HG03064 (cell line): Measurements from ENCODE around the gene GABPB2.

ENCODE experiments used
- ATAC-seq: cut with Tn5 transposase; IDR thresholded peaks from one replicate; pipeline ENCODE4 v1.9.1; 2021; ENCODE audit warnings: low read depth; ENCODE audit not compliant: unreplicated experiment

GABPB2 gene

GRCh38 chr1:151070474-151071276 lies at the start of gene GABPB2:
GABPB2 (plus strand) TSS chr1:151070761; CDS start chr1:151088190, 17,429 bp downstream.
- no peak for ATAC-seq

DNA sequence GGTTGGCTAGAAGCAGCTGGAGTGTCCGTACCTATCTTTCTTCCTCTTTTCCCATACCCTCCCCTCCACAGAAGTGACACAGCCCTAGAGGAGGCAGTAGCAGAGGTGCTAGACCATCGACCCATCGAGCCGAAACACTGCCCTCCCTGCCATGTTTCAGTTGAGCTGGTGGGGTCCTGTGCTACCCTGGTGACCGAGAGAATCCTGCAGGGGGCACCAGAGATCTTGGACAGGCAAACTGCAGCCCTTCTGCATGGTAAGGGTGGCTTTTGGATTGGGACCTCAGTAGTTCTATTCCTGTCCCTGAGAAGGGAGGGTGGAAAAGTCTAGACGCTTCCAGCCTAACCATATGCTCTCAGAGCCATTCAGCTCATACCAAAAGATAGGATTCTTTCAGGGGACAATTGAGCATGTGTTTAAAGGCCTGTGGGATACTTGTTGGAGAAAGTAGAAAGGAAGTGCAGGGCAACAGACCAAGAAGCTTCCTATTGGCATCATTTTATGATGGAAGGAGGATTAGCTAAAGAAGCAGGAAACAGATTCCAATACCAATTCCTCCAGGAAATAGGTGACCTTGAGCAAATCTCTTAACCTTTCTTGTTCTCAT lies 45.9 kb upstream of the GABPB2 start:
- ATAC-seq: no peak

- no peak for ATAC-seq
Measured at GRCh38 chr1:151026460-151026859, 44.1 kb upstream of the GABPB2 start.

- ATAC-seq: no peak
Measured at GRCh38 chr1:151032164-151032563, 38.4 kb upstream of the GABPB2 start.

DNA sequence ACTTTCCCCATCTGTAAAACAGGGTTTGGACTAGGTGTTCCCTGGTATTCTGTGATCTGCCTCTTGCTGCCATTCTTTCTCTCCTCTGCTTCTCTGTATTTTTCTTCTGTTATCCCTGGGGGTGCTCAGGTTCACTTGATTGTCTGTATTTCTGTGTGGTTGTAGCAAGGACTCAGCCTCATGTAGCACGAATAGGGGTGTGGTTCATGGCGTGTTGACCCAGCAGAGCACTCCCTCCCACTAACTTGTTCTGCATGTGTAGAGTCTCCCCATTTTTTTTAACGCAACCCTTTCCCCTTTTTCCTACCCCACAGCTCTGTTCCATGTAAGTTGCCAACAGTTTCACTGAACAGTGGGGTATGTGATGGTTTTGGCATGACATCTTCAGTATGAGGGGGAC lies 35.4 kb upstream of the GABPB2 start:
- no peak for ATAC-seq

DNA sequence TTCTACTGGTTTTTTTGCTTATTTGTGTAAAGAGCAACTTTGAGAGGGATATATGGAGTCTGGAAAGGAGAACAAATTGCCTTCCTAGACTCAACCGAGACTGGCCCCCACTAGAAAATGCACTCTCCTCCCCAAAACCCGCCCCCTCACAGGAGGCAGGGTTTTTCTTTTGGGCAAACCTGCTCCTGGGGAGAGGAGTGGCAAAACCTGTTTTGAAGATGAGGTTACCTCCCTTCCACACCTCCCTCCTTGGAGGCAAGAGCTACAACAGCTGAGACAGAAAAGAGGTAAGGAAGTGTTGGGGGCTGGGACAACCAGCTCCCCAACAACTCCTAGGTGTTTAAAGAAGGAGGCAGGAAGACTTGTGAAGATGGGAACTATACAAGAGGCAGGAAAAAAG lies 34.2 kb upstream of the GABPB2 start, which contains the start of gene BNIPL:
TSS of gene BNIPL (plus strand) at position 231 of the 400 bp plus-strand sequence. CDS start at position 371, 140 bp downstream.
- ATAC-seq: no peak

- no peak for ATAC-seq
Measured at GRCh38 chr1:151037032-151037431, 33.5 kb upstream of the GABPB2 start.

- no peak for ATAC-seq
Measured at GRCh38 chr1:151039521-151039920, 31.0 kb upstream of the GABPB2 start.

DNA sequence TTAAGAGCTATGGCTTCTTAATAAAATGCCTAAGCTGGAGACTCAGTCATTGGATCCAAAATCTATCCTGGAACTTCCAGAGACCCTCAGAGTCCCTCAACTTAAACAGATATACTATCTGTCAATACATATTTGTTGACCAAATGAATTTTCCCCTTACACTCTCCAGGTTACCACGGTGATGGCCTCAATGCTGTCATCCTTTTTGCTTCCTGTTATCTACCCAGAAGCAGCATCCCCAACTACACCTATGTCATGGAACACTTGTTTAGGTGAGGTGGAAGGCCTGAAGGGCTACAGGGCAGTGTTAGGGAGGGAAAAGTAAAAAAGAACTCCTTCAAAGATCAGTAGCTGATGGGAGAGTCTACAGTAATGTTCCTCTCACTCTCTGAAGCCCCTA lies 27.4 kb upstream of the GABPB2 start:
- ATAC-seq: no peak

- no peak for ATAC-seq
Measured at GRCh38 chr1:151047591-151047924, 23.0 kb upstream of the GABPB2 start, which contains the start of gene C1orf56. C1orf56 (plus strand) TSS chr1:151047751; CDS start chr1:151047848, 97 bp downstream.

DNA sequence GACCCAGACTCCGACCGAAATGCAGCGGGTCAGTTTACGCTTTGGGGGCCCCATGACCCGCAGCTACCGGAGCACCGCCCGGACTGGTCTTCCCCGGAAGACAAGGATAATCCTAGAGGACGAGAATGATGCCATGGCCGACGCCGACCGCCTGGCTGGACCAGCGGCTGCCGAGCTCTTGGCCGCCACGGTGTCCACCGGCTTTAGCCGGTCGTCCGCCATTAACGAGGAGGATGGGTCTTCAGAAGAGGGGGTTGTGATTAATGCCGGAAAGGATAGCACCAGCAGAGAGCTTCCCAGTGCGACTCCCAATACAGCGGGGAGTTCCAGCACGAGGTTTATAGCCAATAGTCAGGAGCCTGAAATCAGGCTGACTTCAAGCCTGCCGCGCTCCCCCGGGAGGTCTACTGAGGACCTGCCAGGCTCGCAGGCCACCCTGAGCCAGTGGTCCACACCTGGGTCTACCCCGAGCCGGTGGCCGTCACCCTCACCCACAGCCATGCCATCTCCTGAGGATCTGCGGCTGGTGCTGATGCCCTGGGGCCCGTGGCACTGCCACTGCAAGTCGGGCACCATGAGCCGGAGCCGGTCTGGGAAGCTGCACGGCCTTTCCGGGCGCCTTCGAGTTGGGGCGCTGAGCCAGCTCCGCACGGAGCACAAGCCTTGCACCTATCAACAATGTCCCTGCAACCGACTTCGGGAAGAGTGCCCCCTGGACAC lies 22.5 kb upstream of the GABPB2 start:
- ATAC-seq: no peak

GRCh38 chr1:151048645-151049032 lies 21.9 kb upstream of the GABPB2 start:
- ATAC-seq: no peak

DNA sequence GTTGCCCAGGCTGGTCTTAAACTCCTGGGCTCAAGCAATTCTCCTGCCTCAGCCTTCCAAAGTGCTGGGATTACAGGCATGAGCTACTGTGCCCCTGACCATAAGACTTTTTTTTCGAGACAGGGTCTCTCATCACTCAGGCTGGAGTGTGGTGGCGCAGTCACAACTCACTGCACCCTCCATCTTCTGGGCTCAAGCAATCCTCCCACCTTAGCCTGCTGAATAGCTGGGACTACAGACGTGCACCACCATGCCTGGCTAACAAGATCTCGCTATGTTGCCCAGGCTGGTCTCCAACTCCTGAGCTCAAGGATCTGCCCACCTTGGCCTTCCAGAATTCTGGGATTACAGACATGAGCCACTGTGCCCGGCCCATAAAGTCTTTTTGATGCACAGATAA lies 21.1 kb upstream of the GABPB2 start:
- no peak for ATAC-seq

- no peak for ATAC-seq
Measured at GRCh38 chr1:151050051-151050688, 20.4 kb upstream of the GABPB2 start.

GRCh38 chr1:151051356-151052009 lies 19.1 kb upstream of the GABPB2 start:
- no peak for ATAC-seq

GRCh38 chr1:151054971-151055547 lies 15.5 kb upstream of the GABPB2 start:
- ATAC-seq: no peak

- ATAC-seq: no peak
Measured at GRCh38 chr1:151055581-151055980, 15.0 kb upstream of the GABPB2 start.

DNA sequence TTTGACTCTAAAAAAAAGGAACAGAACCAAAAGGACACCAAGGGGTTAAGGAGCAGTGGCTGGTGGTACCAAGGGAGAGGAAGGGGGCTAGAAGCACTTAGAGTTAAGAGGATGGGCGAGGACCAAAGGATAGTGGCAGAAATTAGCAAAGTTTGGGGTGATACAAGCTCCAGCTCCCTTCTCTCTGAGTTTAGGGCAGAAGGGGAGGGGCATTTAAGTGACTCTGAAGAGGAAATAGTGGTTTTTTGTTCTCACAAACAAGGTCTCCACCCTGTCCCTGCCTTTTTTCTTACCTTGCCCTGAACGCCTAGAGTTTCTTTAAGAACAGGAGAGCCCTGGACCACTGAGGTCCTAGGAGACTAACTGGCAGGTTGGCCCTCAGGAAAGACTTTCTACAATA lies 14.4 kb upstream of the GABPB2 start:
- no peak for ATAC-seq

GRCh38 chr1:151058692-151059091 lies 11.9 kb upstream of the GABPB2 start:
- no peak for ATAC-seq
